Endothelial cell of umbilical vein (primary cell): ENCODE results near the gene PTPRK. TPM values are rescaled to one million over a fixed set of nuclear protein-coding genes. Genes with fewer than 3 reads are reported as not detected.

Experiments used
- BruUV-seq: library from RNA; stranded (reverse); fragments of 400-500 nt; replicated peaks from 2 replicates; lab custom pipeline; 2021; lab: Mats Ljungman, UMichigan
- CTCF ChIA-PET: fragments of 300-600, 350-600 bp; sonication (Branson Sonifier 250); formaldehyde crosslinking; loops from one replicate; lab custom pipeline; 2021; ENCODE audit warnings: antibody characterized with exemption, inconsistent platforms; lab: Charles Lee
- POLR2A ChIA-PET: fragments of 300-600, 350-600 bp; sonication (Branson Sonifier 250); formaldehyde crosslinking; loops from one replicate; lab custom pipeline; 2021; ENCODE audit warnings: antibody characterized with exemption, inconsistent platforms; lab: Charles Lee
- DNase-seq: peaks from one replicate; pipeline ENCODE4 v3.0.0-alpha.2; 2011; ENCODE audit warnings: low read depth, low spot score
- FAIRE-seq: peaks from 2 replicates; lab custom pipeline; 2011; peaks lifted over from hg19 to GRCh38; lab: Jason Lieb, UNC
- H2AFZ ChIP-seq: 2 replicates; pipeline ENCODE4 v1.6.0; 2012; ENCODE audit warnings: low read depth, low read length, control low read depth, inconsistent platforms
- H3K27ac ChIP-seq: 2 replicates; pipeline ENCODE4 v1.5.1; 2011; ENCODE audit warnings: low read depth, mild to moderate bottlenecking, control low read depth, low read length, moderate library complexity; ENCODE audit not compliant: insufficient read depth
- H3K27me3 ChIP-seq, 2 experiments: 2 replicates each; pipeline versions ENCODE4 v1.6.0 to v1.6.1; 2011; ENCODE audit warnings: low read length in 2 of 2, mixed read lengths in 1 of 2; ENCODE audit not compliant: control insufficient read depth in 2 of 2, insufficient read depth in 2 of 2
- H3K36me3 ChIP-seq, 2 experiments: 2 replicates in 1 of 2; 3 replicates in 1 of 2; pipeline ENCODE4 v1.5.1; 2011; ENCODE audit warnings: low read length in 2 of 2, mild to moderate bottlenecking in 1 of 2, moderate library complexity in 1 of 2; ENCODE audit not compliant: control insufficient read depth in 2 of 2, insufficient read depth in 2 of 2; ENCODE audit errors: extremely low read depth in 1 of 2
- H3K4me1 ChIP-seq: 3 replicates; pipeline ENCODE4 v1.5.1; 2011; ENCODE audit warnings: mild to moderate bottlenecking, low read length; ENCODE audit not compliant: control insufficient read depth, insufficient read depth; ENCODE audit errors: extremely low read depth
- H3K4me2 ChIP-seq: 2 replicates; pipeline ENCODE4 v1.6.1; 2011; ENCODE audit warnings: low read length, control low read depth, mixed read lengths; ENCODE audit not compliant: insufficient read depth
- H3K4me3 ChIP-seq, 3 experiments: fragments of 200-600 bp in 1 of 3; sonication (generic), shearing (Covaris generic) in 1 of 3; replicated peaks in 1 of 3; 2 replicates each; pipeline ENCODE4 v1.5.1; 2011 to 2016; ENCODE audit warnings: control low read depth in 3 of 3, low read length in 3 of 3, mild to moderate bottlenecking in 2 of 3, inconsistent platforms in 1 of 3, low read depth in 1 of 3, moderate library complexity in 1 of 3; ENCODE audit not compliant: insufficient read depth in 1 of 3
- H3K79me2 ChIP-seq: 2 replicates; pipeline ENCODE4 v1.6.0; 2012; ENCODE audit warnings: low read length, inconsistent platforms; ENCODE audit not compliant: control insufficient read depth, insufficient read depth
- H3K9ac ChIP-seq: replicated peaks from 2 replicates; pipeline ENCODE3; 2011; ENCODE audit warnings: low read length, control low read depth; ENCODE audit not compliant: insufficient read depth; ENCODE audit errors: extremely low read depth
- H3K9me1 ChIP-seq: replicated peaks from 3 replicates; pipeline ENCODE4 v1.6.0; 2011; ENCODE audit warnings: mild to moderate bottlenecking, low read length; ENCODE audit not compliant: control insufficient read depth, insufficient read depth; ENCODE audit errors: extremely low read depth
- H3K9me3 ChIP-seq: replicated peaks from 2 replicates; pipeline ENCODE4 v1.5.1; 2012; ENCODE audit warnings: low read length, inconsistent platforms; ENCODE audit not compliant: control insufficient read depth, insufficient read depth
- H4K20me1 ChIP-seq: replicated peaks from 2 replicates; pipeline ENCODE3; 2011; ENCODE audit warnings: mild to moderate bottlenecking, low read length; ENCODE audit not compliant: control insufficient read depth, insufficient read depth; ENCODE audit errors: extremely low read depth
- CTCF ChIP-seq, 2 donors: IDR thresholded peaks; 1 replicate in 1 of 2; 2 replicates in 1 of 2; pipeline ENCODE4 v1.5.1; 2011; ENCODE audit warnings: low read length in 2 of 2, mild to moderate bottlenecking in 2 of 2, moderate library complexity in 2 of 2, control low read depth in 1 of 2, inconsistent platforms in 1 of 2, low read depth in 1 of 2; ENCODE audit not compliant: insufficient read depth in 1 of 2; ENCODE audit errors: extremely low read depth in 1 of 2
- EZH2 ChIP-seq: IDR thresholded peaks from 2 replicates; pipeline ENCODE4 v1.6.1; 2012; ENCODE audit warnings: borderline replicate concordance, low read depth, mild to moderate bottlenecking, moderate library complexity, low read length, inconsistent platforms; ENCODE audit not compliant: severe bottlenecking
- FOS ChIP-seq: IDR thresholded peaks from 2 replicates; pipeline ENCODE4 v1.6.1; 2011; ENCODE audit warnings: mild to moderate bottlenecking, low read length, moderate library complexity, borderline replicate concordance; ENCODE audit not compliant: insufficient read depth
- GATA2 ChIP-seq: IDR thresholded peaks from 2 replicates; pipeline ENCODE4 v1.7.0; 2011; ENCODE audit warnings: low read depth, mild to moderate bottlenecking, moderate library complexity, mixed read lengths, low read length; ENCODE audit not compliant: insufficient read length, insufficient read depth
- JUN ChIP-seq: IDR thresholded peaks from 2 replicates; pipeline ENCODE4 v1.6.1; 2011; ENCODE audit warnings: borderline replicate concordance, low read depth; ENCODE audit not compliant: insufficient read length, insufficient read depth
- MAX ChIP-seq: IDR thresholded peaks from 2 replicates; pipeline ENCODE4 v1.6.1; 2011; ENCODE audit not compliant: insufficient read depth, insufficient read length
- MYC ChIP-seq: IDR thresholded peaks from one replicate; pipeline ENCODE4 v1.6.1; 2011; ENCODE audit warnings: mild to moderate bottlenecking, low read depth, low read length
- POLR2A ChIP-seq: IDR thresholded peaks from 2 replicates; pipeline ENCODE4 v1.6.1; 2012; ENCODE audit warnings: low read depth, mild to moderate bottlenecking, control low read depth, low read length
- POLR2AphosphoS5 ChIP-seq: IDR thresholded peaks from 2 replicates; pipeline ENCODE4 v1.6.1; 2012; ENCODE audit warnings: low read depth, mild to moderate bottlenecking, control low read depth, low read length, moderate library complexity; ENCODE audit not compliant: insufficient read depth
- dilution Hi-C: fragments of 300-500 bp; cut with MboI; formaldehyde crosslinking; loops from one replicate; pipeline ENCODE4 v1.15.0; 2019; ENCODE audit warnings: low sequenced_read_pairs; ENCODE audit not compliant: extremely low pct_ligation_motif_present
- intact Hi-C: fragments of 100-400 bp; cut with micrococcal nuclease; formaldehyde crosslinking; loops from one replicate; pipeline ENCODE4 v1.10.0; 2022
- polyA plus RNA-seq, 4 experiments: library from polyadenylated mRNA; depleted of rRNA in 3 of 4; stranded (reverse) in 3 of 4; unstranded in 1 of 4; fragments of >200 nt; gene quantifications; 2 replicates each; pipeline versions ENCODE4 v1.2.1 to v1.2.3, GENCODE V29; 2011 to 2012; ENCODE audit warnings: missing spikeins in 1 of 4
- total RNA-seq: library from RNA; stranded (reverse); gene quantifications from 2 replicates; pipeline ENCODE4 v1.2.3, GENCODE V29; 2021

The PTPRK gene
- total and polyA plus RNA-seq, 2 donors (not counting 3 experiments of a cell fraction or from before 2014, with no cell fraction given) = 15.2 to 74.0 TPM

DNA sequence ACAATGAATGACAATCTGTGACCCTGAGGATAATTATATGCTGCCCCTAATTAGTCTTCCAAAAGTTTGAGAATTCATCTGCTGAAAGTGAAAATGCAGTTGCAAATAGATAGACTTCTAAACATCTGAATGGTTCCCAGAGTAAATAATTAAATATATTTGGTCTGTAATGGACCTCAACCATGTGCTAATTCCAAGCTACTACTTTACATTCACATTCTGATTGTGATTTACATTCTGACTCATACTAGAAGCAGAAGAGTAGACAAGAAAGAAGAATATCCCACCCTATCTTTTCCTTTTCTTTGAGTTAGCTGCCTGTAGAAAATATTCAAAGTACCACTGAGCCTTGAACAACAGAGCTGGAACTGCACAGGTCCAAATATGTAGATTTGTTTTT is 80.8 kb downstream of the PTPRK start:
- Histone ChIP-seq H2AFZ (no peak overlapping the region), H3K27me3 (no peaks in the 10 kb centered on the region), H3K79me2 (peaks cover 47% of the 10 kb centered on the region), H4K20me1 (peaks cover 6% of the 10 kb centered on the region), H3K9me3 (no peaks in the 10 kb centered on the region), H3K9ac (no peak overlapping the region), H3K36me3 (no peaks in the 10 kb centered on the region), H3K27ac (no peak overlapping the region), H3K4me3 (no peak overlapping the region), H3K9me1 (no peaks in the 10 kb centered on the region), H3K4me1 (peaks cover 5% of the 10 kb centered on the region), H3K4me2 (no peak overlapping the region)
- intact Hi-C loops = no loop called here
- ChIA-PET CTCF (no interaction called here), POLR2A (no interaction called here)
- TF ChIP-seq JUN = no peak
- TF ChIP-seq GATA2 = no peak
- no peak for TF ChIP-seq FOS
- TF ChIP-seq POLR2AphosphoS5 = no peak
- TF ChIP-seq CTCF (IDR thresholded peaks at IDR 0.05; ENCODE audit: extremely low read depth in 1 of 2, insufficient read depth in 1 of 2, low read depth in 1 of 2, low read length in 2 of 2) = no peak
- TF ChIP-seq EZH2 = no peak
- no peak for TF ChIP-seq MYC
- TF ChIP-seq MAX = no peak
- no peak for TF ChIP-seq POLR2A
- BruUV-seq = no TSS peak
- FAIRE-seq = no peak
- no peak for DNase-seq
- dilution Hi-C loops = no loop called here
